ENCODE measurements around the gene PIEZO1. TPM values are rescaled to one million over a fixed set of nuclear protein-coding genes. Genes with fewer than 3 reads are reported as not detected.

PIEZO1 gene
- polyA plus RNA-seq, 1 of the 3 experiments (the other 2 are of a cell fraction), result 184 TPM

DNA sequence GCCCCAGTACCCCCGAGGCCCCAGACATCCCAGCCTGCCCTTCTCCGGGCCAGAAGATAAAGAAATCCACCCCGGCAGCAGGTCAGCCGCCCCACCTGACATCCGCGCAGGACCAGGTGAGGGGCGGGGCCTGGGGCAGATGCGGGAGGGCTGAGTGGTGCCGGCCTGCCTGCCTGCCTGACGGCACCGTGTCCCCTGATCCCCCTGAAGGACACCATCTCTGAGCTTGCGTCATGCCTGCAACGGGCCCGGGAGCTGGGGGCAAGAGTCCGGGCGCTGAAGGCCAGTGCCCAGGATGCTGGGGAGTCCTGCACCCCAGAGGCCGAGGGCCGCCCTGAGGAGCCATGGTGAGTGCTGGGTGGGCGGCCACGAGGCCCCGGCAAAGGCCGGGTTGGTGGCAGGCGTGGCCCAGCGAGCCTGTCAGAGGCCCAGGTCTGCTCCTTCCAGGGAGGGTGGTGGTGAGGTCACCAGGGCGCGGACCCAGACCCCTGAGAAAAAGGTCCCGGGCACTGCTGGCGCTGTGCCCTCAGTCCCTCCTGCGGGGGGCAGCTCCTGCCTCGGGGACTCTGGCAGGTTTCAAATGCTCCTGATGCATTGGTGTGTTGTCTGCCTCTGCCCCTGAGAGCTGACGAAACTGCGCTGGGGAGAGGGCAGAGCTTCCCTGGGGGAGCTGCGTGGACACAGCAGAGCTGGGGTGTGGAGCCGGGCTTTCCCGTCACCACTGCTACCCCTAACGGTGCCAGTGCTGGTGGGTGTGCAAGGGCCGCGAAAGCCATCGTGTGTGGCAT lies 19.7 kb upstream of the PIEZO1 start:
- Histone ChIP-seq H4K20me1 (ENCODE audit: insufficient read depth) (peaks cover 12% of the 10 kb centered on the region; the same call in 1 of the 2 replicates), H3K27ac (ENCODE audit: low read depth in 2 of 2, low read length in 1 of 2) (no peak overlapping the region), H3K79me2 (ENCODE audit: insufficient read depth) (peaks cover 22% of the 10 kb centered on the region), H2AFZ (ENCODE audit: low read depth) (no peak overlapping the region), H3K9me3 (no peaks in the 10 kb centered on the region), H3K36me3 (replicated peaks in 1 of 2; ENCODE audit: control insufficient read depth in 1 of 2, insufficient read depth in 2 of 2, low read length in 1 of 2) (peaks cover 0 to 30% of the 10 kb centered on the region in 2 experiments), H3K4me2 (peak overlapping the region; percentile 91), H3K9ac (peak overlapping the region; percentile 80), H3K9me2 (no peaks in the 10 kb centered on the region), H3F3A (replicated peaks; ENCODE audit: insufficient read depth) (peaks cover 25% of the 10 kb centered on the region), H3K27me3 (ENCODE audit: insufficient read depth) (no peaks in the 10 kb centered on the region), H3K4me1 (ENCODE audit: control insufficient read depth in 1 of 2, insufficient read depth in 2 of 2, low read depth in 1 of 2, low read length in 1 of 2) (peaks cover 0 to 19% of the 10 kb centered on the region in 2 experiments; a peak in 1 of 4 replicates), H3K4me3 (ENCODE audit: low read depth in 2 of 2, low read length in 1 of 2) (peak overlapping the region; percentile 74 to 86)
- 0 out of 2 replicates have a peak, but pooled peaks have one; percentile 53 for TF ChIP-seq SIN3A (IDR thresholded peaks at IDR 0.05; ENCODE audit: borderline replicate concordance, low read depth, low read length)
- no peak; the same call in 1 of the 2 replicates for TF ChIP-seq MXI1 (IDR thresholded peaks at IDR 0.05; ENCODE audit: low read depth, low read length)
- ChIA-PET CTCF (interaction anchor here (1.5 to 1.8 kb wide), 3 partner anchors 10 to 411 kb away, joined by 3 to 7 read pairs (median 4); no protein-coding TSS in a partner anchor), POLR2A (no interaction called here)
- DNase-seq, result peak; percentile 64
- 30% methylated on average over 10 of the region's 39 CpGs for WGBS (ENCODE audit: low lambda C conversion rate)

DNA sequence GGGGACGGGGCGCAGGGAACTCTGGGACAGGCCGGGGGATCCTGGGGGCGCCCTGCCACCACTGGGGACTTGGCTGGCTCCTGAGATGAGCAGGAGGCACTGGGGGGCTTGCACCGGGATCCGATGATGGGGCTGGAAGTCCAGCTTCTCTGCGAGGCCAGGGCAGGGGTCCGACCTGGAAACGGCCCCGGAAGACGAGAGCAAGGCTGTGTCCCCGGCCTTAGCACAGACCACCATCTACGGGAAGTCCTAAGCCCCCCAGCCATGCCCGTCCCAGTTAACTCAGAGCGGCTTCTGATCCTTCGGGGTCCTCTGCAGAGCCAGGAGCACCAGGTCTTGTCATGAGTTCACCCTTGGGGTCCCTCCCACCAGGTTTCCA lies 19.1 kb upstream of the PIEZO1 start:
- Histone ChIP-seq H2AFZ (ENCODE audit: low read depth) (no peak overlapping the region), H3F3A (replicated peaks; ENCODE audit: insufficient read depth) (peaks cover 19% of the 10 kb centered on the region), H3K4me3 (ENCODE audit: low read depth in 2 of 2, low read length in 1 of 2) (peak overlapping the region; percentile 74 to 86), H3K9ac (peak overlapping the region; percentile 80), H3K27me3 (ENCODE audit: insufficient read depth) (no peaks in the 10 kb centered on the region), H3K4me2 (peak overlapping the region; percentile 91), H4K20me1 (ENCODE audit: insufficient read depth) (peaks cover 7% of the 10 kb centered on the region; the same call in 1 of the 2 replicates), H3K4me1 (ENCODE audit: control insufficient read depth in 1 of 2, insufficient read depth in 2 of 2, low read depth in 1 of 2, low read length in 1 of 2) (peaks cover 0 to 15% of the 10 kb centered on the region in 2 experiments; a peak in 1 of 4 replicates), H3K36me3 (replicated peaks in 1 of 2; ENCODE audit: control insufficient read depth in 1 of 2, insufficient read depth in 2 of 2, low read length in 1 of 2) (peaks cover 0 to 24% of the 10 kb centered on the region in 2 experiments), H3K9me3 (no peaks in the 10 kb centered on the region), H3K9me2 (no peaks in the 10 kb centered on the region), H3K79me2 (ENCODE audit: insufficient read depth) (peaks cover 22% of the 10 kb centered on the region), H3K27ac (ENCODE audit: low read depth in 2 of 2, low read length in 1 of 2) (no peak overlapping the region)
- ChIA-PET POLR2A (no interaction called here), CTCF (interaction anchor here (0.8 to 2.0 kb wide), 5 partner anchors 11 to 412 kb away, joined by 3 to 13 read pairs (median 4); no protein-coding TSS in a partner anchor)
- 4% methylated on average over 13 of the region's 16 CpGs for WGBS (ENCODE audit: low lambda C conversion rate)
- peak; percentile 70 for DNase-seq
- TF ChIP-seq, protein P1, sequence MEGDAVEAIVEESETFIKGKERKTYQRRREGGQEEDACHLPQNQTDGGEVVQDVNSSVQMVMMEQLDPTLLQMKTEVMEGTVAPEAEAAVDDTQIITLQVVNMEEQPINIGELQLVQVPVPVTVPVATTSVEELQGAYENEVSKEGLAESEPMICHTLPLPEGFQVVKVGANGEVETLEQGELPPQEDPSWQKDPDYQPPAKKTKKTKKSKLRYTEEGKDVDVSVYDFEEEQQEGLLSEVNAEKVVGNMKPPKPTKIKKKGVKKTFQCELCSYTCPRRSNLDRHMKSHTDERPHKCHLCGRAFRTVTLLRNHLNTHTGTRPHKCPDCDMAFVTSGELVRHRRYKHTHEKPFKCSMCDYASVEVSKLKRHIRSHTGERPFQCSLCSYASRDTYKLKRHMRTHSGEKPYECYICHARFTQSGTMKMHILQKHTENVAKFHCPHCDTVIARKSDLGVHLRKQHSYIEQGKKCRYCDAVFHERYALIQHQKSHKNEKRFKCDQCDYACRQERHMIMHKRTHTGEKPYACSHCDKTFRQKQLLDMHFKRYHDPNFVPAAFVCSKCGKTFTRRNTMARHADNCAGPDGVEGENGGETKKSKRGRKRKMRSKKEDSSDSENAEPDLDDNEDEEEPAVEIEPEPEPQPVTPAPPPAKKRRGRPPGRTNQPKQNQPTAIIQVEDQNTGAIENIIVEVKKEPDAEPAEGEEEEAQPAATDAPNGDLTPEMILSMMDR (IDR thresholded peaks at IDR 0.05), result no peak
- TF ChIP-seq FOSL2 (IDR thresholded peaks at IDR 0.05; ENCODE audit: borderline replicate concordance, low read depth) (no peak), RFX5 (IDR thresholded peaks at IDR 0.05; ENCODE audit: low read length) (no peak), GATA2 (CRISPR knock-in tag; IDR thresholded peaks at IDR 0.05) (no peak), RAD21 (IDR thresholded peaks at IDR 0.05; ENCODE audit: low read length) (no peak), TAF1 (IDR thresholded peaks at IDR 0.05; ENCODE audit: borderline replicate concordance, low read depth, low read length) (no peak), RCOR1 (IDR thresholded peaks at IDR 0.05; ENCODE audit: low read length) (no peak), MEF2A (IDR thresholded peaks at IDR 0.05; ENCODE audit: borderline replicate concordance, low read depth) (no peak), POLR2AphosphoS5 (IDR thresholded peaks at IDR 0.05; ENCODE audit: low read depth, low read length) (no peak), CHD2 (IDR thresholded peaks at IDR 0.05; ENCODE audit: low read length, partially characterized antibody) (no peak)
- TF ChIP-seq, protein P2, sequence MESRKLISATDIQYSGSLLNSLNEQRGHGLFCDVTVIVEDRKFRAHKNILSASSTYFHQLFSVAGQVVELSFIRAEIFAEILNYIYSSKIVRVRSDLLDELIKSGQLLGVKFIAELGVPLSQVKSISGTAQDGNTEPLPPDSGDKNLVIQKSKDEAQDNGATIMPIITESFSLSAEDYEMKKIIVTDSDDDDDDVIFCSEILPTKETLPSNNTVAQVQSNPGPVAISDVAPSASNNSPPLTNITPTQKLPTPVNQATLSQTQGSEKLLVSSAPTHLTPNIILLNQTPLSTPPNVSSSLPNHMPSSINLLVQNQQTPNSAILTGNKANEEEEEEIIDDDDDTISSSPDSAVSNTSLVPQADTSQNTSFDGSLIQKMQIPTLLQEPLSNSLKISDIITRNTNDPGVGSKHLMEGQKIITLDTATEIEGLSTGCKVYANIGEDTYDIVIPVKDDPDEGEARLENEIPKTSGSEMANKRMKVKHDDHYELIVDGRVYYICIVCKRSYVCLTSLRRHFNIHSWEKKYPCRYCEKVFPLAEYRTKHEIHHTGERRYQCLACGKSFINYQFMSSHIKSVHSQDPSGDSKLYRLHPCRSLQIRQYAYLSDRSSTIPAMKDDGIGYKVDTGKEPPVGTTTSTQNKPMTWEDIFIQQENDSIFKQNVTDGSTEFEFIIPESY (IDR thresholded peaks at IDR 0.05; ENCODE audit: borderline replicate concordance, low read depth), result no peak
- TF ChIP-seq, protein P3, sequence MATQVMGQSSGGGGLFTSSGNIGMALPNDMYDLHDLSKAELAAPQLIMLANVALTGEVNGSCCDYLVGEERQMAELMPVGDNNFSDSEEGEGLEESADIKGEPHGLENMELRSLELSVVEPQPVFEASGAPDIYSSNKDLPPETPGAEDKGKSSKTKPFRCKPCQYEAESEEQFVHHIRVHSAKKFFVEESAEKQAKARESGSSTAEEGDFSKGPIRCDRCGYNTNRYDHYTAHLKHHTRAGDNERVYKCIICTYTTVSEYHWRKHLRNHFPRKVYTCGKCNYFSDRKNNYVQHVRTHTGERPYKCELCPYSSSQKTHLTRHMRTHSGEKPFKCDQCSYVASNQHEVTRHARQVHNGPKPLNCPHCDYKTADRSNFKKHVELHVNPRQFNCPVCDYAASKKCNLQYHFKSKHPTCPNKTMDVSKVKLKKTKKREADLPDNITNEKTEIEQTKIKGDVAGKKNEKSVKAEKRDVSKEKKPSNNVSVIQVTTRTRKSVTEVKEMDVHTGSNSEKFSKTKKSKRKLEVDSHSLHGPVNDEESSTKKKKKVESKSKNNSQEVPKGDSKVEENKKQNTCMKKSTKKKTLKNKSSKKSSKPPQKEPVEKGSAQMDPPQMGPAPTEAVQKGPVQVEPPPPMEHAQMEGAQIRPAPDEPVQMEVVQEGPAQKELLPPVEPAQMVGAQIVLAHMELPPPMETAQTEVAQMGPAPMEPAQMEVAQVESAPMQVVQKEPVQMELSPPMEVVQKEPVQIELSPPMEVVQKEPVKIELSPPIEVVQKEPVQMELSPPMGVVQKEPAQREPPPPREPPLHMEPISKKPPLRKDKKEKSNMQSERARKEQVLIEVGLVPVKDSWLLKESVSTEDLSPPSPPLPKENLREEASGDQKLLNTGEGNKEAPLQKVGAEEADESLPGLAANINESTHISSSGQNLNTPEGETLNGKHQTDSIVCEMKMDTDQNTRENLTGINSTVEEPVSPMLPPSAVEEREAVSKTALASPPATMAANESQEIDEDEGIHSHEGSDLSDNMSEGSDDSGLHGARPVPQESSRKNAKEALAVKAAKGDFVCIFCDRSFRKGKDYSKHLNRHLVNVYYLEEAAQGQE (IDR thresholded peaks at IDR 0.05; ENCODE audit: low read depth, low read length), result no peak
- TF ChIP-seq, protein P4, sequence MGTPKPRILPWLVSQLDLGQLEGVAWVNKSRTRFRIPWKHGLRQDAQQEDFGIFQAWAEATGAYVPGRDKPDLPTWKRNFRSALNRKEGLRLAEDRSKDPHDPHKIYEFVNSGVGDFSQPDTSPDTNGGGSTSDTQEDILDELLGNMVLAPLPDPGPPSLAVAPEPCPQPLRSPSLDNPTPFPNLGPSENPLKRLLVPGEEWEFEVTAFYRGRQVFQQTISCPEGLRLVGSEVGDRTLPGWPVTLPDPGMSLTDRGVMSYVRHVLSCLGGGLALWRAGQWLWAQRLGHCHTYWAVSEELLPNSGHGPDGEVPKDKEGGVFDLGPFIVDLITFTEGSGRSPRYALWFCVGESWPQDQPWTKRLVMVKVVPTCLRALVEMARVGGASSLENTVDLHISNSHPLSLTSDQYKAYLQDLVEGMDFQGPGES (IDR thresholded peaks at IDR 0.05; ENCODE audit: low read depth, low read length), result no peak

All from SK-N-SH (cell line).